OCI-M2 (cell line): ENCODE results near the gene GFRAL.
"Not testable (repeated sequence)": the region's sequence is repeated elsewhere in the genome, so short reads cannot be mapped to it uniquely, and the experiment has no call there.

Experiments used
- DNase-seq: peaks from one replicate; lab custom pipeline; 2025; ENCODE audit not compliant: unreplicated experiment; lab: John Stamatoyannopoulos, UW

The GFRAL gene

DNA sequence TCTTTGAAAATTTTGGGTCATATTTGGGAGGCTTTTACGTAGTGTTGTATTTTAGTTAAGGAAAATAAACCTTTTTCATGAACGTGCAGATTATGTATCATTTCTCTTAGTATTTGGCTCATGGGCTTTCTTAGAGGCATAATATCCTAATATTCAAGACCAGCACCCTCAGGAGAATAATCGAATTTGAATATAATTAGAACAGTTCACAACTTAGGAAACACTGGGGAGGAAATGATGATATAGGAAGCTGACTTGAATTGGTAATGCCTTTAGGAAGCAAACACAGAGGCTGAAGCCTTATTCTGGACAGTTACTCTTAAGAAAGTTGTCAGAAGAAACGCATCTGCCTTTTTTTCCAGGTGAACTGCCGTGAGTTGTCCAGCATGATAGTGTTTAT lies at the start of gene GFRAL:
TSS of gene GFRAL (plus strand) at position 301 of the 400 bp plus-strand sequence. CDS start at position 387, 86 bp downstream.
- DNase-seq = no peak

DNA sequence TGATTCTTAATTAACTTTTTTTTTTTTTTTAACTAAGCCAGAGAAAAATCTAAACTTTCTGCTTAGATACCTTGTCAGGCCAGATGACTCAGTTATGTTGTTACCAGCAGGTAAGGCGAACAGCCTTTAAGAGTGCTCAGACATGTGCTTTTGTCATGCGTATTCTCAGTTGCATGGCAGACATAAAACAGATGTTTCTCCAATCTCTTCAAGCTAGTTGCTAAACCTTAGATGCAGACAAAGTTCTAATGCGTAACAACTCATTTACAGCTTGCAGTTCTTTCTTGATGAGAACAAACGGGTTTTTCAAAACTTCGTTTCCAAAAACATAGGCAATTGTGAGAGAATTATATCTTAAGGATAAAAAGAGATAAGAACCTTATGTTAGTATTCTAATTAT lies 49.6 kb upstream of the GFRAL start:
- no peak for DNase-seq

DNA sequence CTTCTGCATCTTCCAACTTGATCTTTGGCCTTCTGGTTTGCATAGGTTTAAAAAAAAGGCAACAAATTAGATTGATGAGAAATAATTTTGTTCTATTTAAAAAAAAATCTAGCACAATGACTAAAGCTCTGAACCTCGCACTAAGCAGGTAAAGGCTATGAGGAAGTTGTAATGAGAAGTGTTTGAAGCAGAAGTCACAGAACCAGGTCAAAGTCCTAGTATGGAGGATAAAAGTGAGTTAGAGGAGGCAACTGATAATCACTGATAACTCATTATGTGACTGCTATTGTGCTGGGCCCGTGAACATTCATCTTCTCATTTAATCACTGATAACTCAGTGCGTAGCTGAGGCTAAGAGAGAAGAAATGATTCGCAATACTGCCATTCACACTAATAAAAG lies 46.1 kb upstream of the GFRAL start:
- DNase-seq = no peak

DNA sequence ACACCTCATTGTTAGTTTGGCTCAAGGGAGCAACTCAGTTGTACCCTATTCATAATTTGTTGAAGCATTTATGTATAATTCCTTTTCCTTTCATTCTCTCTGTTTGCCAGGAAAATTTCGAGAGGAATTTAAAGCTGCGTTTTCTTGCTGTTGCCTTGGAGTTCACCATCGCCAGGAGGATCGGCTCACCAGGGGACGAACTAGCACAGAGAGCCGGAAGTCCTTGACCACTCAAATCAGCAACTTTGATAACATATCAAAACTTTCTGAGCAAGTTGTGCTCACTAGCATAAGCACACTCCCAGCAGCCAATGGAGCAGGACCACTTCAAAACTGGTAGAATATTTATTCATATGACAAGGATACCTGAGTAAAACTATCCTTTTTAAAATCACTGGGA lies 45.2 kb upstream of the GFRAL start:
- no peak for DNase-seq

GRCh38 chr6:55286824-55287223 lies 40.4 kb upstream of the GFRAL start:
- no peak for DNase-seq

- no peak for DNase-seq
These were observed 36.5 kb upstream of the GFRAL start for GRCh38 chr6:55290736-55291135.

GRCh38 chr6:55293116-55293515 lies 34.2 kb upstream of the GFRAL start:
- DNase-seq = no peak

DNA sequence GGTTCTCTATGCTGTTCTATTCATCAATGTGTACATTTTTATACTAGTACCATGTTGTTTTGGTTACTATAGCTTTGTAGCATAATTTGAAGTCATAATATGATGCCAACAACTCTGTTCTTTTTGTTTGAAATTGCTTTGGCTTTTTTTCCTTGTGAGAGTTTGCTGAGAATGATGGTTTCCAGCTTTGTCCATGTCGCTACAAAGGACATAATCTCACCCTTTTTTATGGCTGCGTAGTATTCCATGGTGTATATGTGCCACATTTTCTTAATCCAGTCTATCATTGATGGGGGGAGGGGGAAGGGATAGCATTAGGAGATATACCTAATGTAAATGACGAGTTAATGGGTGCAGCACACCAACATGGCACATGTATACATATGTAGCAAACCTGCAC lies 30.1 kb upstream of the GFRAL start:
- not testable (repeated sequence) for DNase-seq

DNA sequence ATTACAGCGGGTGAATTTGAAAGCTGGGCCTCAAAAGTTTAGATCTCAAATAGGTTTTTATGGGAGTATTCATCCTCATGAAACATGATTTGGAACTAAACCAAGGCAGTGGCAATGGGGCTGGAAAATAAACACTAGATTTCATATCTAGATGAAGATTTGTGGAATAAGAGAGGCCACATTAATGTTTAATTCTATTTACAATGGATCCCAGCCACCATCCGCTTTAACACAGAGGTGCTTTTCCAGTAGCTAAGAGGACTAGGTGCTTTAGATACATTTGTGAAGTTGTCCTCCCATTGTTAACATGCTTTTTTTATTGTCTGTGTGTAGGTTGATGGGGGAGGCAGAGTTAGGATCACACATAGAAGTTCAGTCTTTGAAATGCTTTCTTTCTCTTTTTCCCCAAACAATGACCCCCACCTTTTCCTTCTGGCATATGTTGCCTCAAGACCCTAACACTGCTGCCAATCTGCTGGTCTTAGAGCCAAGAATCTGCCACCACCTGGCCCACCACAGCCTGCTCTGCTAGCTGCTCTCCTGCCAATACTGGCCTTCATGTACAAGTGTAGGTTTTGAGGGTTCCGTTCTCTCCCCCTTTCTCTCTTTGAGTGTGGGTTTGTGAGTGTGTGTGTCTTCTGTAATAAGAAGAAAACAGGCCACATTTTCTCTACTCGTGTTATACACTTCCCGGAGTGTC lies 27.8 kb upstream of the GFRAL start:
- DNase-seq = no peak

- no peak for DNase-seq
These were observed 22.5 kb upstream of the GFRAL start for GRCh38 chr6:55304747-55305146.

- DNase-seq = no peak
These were observed 7.1 kb upstream of the GFRAL start for GRCh38 chr6:55319961-55320695.

DNA sequence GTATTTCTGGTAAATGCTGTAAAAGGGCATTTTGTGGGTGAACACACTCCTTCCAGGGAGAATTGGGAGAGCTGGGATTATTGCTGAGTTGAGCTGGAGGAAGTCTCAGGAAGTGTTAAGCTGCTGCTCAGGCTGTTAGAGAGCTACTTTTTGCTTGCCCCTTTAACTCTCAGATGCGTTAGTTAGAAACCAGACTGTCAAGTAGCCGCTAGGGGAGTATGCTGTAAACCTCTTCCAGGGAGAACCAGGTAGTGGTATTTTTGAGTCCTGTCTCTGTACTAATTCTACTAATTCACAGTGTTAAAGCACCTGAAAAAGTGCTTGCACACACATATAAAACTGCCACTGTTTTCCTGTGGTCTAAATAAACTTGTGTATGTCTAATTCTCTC lies 6.6 kb upstream of the GFRAL start:
- DNase-seq = no peak

DNA sequence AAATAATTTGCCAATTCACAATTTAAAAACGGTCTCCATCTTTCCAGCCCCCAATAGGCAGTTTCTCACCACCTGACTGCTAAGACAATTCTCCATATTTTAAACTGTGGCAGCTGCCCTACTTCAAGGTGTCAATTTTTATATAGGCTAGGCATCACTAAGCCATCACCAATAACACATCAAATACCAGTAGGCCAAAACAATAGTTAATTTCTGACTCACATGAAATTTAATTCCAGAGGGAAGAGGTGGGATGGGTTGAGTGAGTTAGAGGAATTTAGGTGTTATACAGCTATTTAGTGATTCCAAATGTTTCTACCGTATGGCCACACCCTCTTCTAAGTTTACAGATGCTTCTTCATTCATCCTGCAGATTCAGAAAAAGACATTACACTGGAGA lies 49.9 kb downstream of the GFRAL start:
- DNase-seq = no peak

- DNase-seq = no peak
These were observed 52.2 kb downstream of the GFRAL start for GRCh38 chr6:55379471-55379870.

GRCh38 chr6:55379895-55380294 lies 52.6 kb downstream of the GFRAL start:
- DNase-seq = no peak

DNA sequence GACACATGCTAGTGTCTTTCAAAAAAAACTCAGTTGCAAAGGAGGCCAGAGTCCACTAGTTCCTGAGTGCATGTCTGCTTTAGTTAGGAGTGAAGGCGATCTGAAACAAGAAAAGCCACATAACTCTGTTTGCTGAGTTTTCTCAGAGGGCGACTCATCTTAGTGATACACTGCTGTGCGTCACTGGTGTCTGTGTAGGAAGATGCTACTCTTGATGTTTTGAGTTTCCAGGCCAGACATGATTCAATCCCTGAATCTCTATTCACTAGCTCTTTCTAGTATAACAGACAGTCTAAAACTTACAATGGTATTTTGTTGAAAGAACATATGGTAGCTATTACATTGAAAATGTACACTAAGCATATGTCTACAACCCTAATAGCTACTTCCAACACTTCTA lies 60.9 kb downstream of the GFRAL start:
- no peak for DNase-seq

DNA sequence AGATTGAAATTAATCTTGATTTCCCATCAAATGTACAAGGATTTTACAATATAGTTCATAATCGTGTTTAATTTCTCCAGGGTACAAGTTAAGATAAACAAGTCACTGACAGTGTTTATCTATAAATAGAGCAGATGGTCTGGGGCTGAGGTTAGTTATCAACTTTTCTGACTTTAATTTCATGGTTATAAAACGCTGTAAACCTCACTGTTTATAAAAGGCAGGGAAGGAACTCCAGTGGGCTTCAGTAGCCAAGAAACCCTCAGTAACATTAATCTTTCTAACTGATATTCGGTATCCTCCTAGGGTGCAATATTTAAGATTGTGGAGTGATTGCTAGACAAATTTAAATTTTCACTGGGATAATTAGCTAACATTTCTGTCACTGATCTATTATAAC lies 68.6 kb downstream of the GFRAL start:
- DNase-seq = no peak

- no peak for DNase-seq
These were observed 70.7 kb downstream of the GFRAL start for GRCh38 chr6:55397986-55398385.

- DNase-seq = no peak
These were observed 72.1 kb downstream of the GFRAL start for GRCh38 chr6:55399351-55399750.

- DNase-seq = no peak
These were observed 78.4 kb downstream of the GFRAL start for GRCh38 chr6:55405474-55406235.

DNA sequence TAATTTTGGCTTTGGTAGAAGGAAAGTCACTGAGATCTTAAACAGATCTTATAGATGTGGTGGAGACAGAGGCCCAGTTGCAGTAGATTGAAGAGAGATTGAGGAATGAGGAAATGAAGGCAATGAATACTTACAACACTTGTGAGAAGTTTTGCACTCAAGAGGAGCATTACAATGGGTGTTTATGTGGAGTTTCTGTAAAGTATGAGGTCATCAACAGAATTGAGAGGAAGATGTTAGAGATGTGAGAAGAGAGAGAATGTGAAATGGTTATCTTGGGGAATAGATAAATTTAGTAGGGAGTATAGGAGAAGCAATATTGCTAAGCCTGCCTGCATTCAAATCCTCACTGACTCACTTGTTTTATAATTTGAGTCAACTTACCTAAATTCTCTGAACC lies 83.4 kb downstream of the GFRAL start:
- DNase-seq = no peak

- no peak for DNase-seq
These were observed 96.7 kb downstream of the GFRAL start for GRCh38 chr6:55423933-55424332.
